Measurements from ENCODE around the gene RAB11FIP4.

GRCh38 chr17:31459716-31460115 lies 68.2 kb downstream of the RAB11FIP4 start:
- TF ChIP-seq, protein P1, sequence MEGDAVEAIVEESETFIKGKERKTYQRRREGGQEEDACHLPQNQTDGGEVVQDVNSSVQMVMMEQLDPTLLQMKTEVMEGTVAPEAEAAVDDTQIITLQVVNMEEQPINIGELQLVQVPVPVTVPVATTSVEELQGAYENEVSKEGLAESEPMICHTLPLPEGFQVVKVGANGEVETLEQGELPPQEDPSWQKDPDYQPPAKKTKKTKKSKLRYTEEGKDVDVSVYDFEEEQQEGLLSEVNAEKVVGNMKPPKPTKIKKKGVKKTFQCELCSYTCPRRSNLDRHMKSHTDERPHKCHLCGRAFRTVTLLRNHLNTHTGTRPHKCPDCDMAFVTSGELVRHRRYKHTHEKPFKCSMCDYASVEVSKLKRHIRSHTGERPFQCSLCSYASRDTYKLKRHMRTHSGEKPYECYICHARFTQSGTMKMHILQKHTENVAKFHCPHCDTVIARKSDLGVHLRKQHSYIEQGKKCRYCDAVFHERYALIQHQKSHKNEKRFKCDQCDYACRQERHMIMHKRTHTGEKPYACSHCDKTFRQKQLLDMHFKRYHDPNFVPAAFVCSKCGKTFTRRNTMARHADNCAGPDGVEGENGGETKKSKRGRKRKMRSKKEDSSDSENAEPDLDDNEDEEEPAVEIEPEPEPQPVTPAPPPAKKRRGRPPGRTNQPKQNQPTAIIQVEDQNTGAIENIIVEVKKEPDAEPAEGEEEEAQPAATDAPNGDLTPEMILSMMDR (IDR thresholded peaks at IDR 0.05) = no peak
- no peak for TF ChIP-seq EP300 (IDR thresholded peaks at IDR 0.05)
- TF ChIP-seq POLR2A (IDR thresholded peaks at IDR 0.05) = no peak
